ENCODE measurements around the gene KIAA1614.

KIAA1614 gene

GRCh38 chr1:180948641-180949615, 36.2 kb downstream of the KIAA1614 start:
- H3K27me3 ChIP-seq (ENCODE audit: control insufficient read depth in 5 of 5, insufficient read depth in 4 of 5, low read length in 5 of 5), result no peaks in the 10 kb centered on the region
- peaks cover 2 to 39% (median 36%) of the 10 kb centered on the region in 5 donors for H3K4me1 ChIP-seq (ENCODE audit: control insufficient read depth in 5 of 5, insufficient read depth in 5 of 5, low read length in 5 of 5)
- no peak overlapping the region for H3K4me3 ChIP-seq (ENCODE audit: low read depth in 1 of 5, low read length in 5 of 5)
- no peak overlapping the region for H3K9ac ChIP-seq (ENCODE audit: low read length in 5 of 5)
- H3K27ac ChIP-seq (ENCODE audit: low read depth, low read length), result no peak overlapping the region
- H3K36me3 ChIP-seq (ENCODE audit: control insufficient read depth in 5 of 5, insufficient read depth in 5 of 5, low read length in 5 of 5), result peaks cover 0 to 35% (median 34%) of the 10 kb centered on the region in 5 donors
- H3K9me3 ChIP-seq (ENCODE audit: control insufficient read depth in 5 of 5, low read length in 5 of 5), result no peaks in the 10 kb centered on the region

DNA sequence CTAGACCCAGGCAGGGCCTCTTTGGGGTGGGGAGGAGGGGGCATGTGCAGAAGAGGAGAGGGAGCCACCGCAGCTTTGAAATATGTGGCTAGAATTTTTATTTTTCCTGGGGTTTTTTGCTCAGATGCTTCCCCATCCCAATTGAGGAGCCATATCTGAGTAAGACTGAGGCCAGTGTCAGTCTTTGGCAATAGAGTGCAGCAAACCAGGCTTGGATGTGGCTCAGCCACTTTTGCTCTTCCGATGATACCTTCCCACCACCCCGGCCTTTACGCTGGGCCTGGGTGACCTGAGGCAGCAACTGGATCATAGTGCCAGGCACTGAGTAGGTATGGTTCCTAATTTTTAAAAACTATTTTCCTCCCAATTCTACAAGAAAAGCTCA, 36.9 kb downstream of the KIAA1614 start:
- no peak overlapping the region for H3K9ac ChIP-seq (ENCODE audit: low read length in 5 of 5)
- no peaks in the 10 kb centered on the region for H3K27me3 ChIP-seq (ENCODE audit: control insufficient read depth in 5 of 5, insufficient read depth in 4 of 5, low read length in 5 of 5)
- H3K4me1 ChIP-seq (ENCODE audit: control insufficient read depth in 5 of 5, insufficient read depth in 5 of 5, low read length in 5 of 5), result peaks cover 2 to 44% (median 40%) of the 10 kb centered on the region in 5 donors
- H3K9me3 ChIP-seq (ENCODE audit: control insufficient read depth in 5 of 5, low read length in 5 of 5), result no peaks in the 10 kb centered on the region
- no peak overlapping the region for H3K27ac ChIP-seq (ENCODE audit: low read depth, low read length)
- no peak overlapping the region for H3K4me3 ChIP-seq (ENCODE audit: low read depth in 1 of 5, low read length in 5 of 5)
- peaks cover 0 to 30% (median 28%) of the 10 kb centered on the region in 5 donors for H3K36me3 ChIP-seq (ENCODE audit: control insufficient read depth in 5 of 5, insufficient read depth in 5 of 5, low read length in 5 of 5)

GRCh38 chr1:180950321-180950720, 37.6 kb downstream of the KIAA1614 start:
- Histone ChIP-seq H3K4me1 (ENCODE audit: control insufficient read depth in 5 of 5, insufficient read depth in 5 of 5, low read length in 5 of 5) (peaks cover 5 to 51% (median 47%) of the 10 kb centered on the region in 5 donors), H3K4me3 (ENCODE audit: low read depth in 1 of 5, low read length in 5 of 5) (no peak overlapping the region), H3K9me3 (ENCODE audit: control insufficient read depth in 5 of 5, low read length in 5 of 5) (no peaks in the 10 kb centered on the region), H3K27me3 (ENCODE audit: control insufficient read depth in 5 of 5, insufficient read depth in 4 of 5, low read length in 5 of 5) (no peaks in the 10 kb centered on the region), H3K27ac (ENCODE audit: low read depth, low read length) (no peak overlapping the region), H3K36me3 (ENCODE audit: control insufficient read depth in 5 of 5, insufficient read depth in 5 of 5, low read length in 5 of 5) (peaks cover 0 to 27% (median 23%) of the 10 kb centered on the region in 5 donors), H3K9ac (ENCODE audit: low read length in 5 of 5) (no peak overlapping the region)

DNA sequence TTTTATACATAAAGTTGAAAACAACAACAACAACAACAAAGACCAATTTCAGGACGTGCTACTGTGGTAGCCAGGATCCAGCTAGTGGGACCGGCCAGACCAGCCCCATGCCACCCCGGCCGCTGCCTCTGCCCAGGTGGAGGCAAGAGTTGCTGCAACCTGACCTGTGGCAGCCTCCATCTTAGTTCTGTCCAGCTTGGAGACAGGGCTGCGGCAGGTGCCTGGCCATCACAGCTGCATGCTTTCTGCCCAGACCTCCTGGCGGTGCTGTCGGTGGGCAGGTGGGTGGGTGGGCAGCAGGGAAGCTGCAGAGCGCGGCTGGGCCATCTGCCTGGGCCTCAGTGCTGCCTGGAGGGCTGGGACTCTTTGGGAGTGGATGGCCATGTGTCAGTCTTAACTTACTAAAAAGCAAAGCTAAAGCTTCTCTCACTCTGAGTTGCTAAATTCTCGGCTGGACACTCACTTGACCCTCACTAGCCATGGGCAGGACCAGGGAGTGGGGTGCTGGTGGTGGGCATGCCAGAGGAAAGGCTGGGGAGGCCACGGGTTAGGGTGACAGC, 38.6 kb downstream of the KIAA1614 start:
- Histone ChIP-seq H3K27ac (ENCODE audit: low read depth, low read length) (peak overlapping the region; percentile 57), H3K27me3 (ENCODE audit: control insufficient read depth in 5 of 5, insufficient read depth in 4 of 5, low read length in 5 of 5) (no peaks in the 10 kb centered on the region), H3K4me3 (ENCODE audit: low read depth in 1 of 5, low read length in 5 of 5) (no peak overlapping the region), H3K9me3 (ENCODE audit: control insufficient read depth in 5 of 5, low read length in 5 of 5) (no peaks in the 10 kb centered on the region), H3K9ac (ENCODE audit: low read length in 5 of 5) (peak overlapping the region in 1 of 5 donors; percentile 42), H3K4me1 (ENCODE audit: control insufficient read depth in 5 of 5, insufficient read depth in 5 of 5, low read length in 5 of 5) (peaks cover 5 to 57% (median 48%) of the 10 kb centered on the region in 5 donors), H3K36me3 (ENCODE audit: control insufficient read depth in 5 of 5, insufficient read depth in 5 of 5, low read length in 5 of 5) (peaks cover 0 to 20% (median 16%) of the 10 kb centered on the region in 5 donors)

- H3K36me3 ChIP-seq (ENCODE audit: control insufficient read depth in 5 of 5, insufficient read depth in 5 of 5, low read length in 5 of 5), result peaks cover 0 to 18% (median 14%) of the 10 kb centered on the region in 5 donors
- H3K27me3 ChIP-seq (ENCODE audit: control insufficient read depth in 5 of 5, insufficient read depth in 4 of 5, low read length in 5 of 5), result no peaks in the 10 kb centered on the region
- no peak overlapping the region for H3K4me3 ChIP-seq (ENCODE audit: low read depth in 1 of 5, low read length in 5 of 5)
- H3K9ac ChIP-seq (ENCODE audit: low read length in 5 of 5), result peak overlapping the region in 1 of 5 donors; percentile 42
- peak overlapping the region; percentile 57 for H3K27ac ChIP-seq (ENCODE audit: low read depth, low read length)
- peaks cover 5 to 57% (median 48%) of the 10 kb centered on the region in 5 donors for H3K4me1 ChIP-seq (ENCODE audit: control insufficient read depth in 5 of 5, insufficient read depth in 5 of 5, low read length in 5 of 5)
- H3K9me3 ChIP-seq (ENCODE audit: control insufficient read depth in 5 of 5, low read length in 5 of 5), result no peaks in the 10 kb centered on the region
Observed at GRCh38 chr1:180951836-180952656, 39.3 kb downstream of the KIAA1614 start.

DNA sequence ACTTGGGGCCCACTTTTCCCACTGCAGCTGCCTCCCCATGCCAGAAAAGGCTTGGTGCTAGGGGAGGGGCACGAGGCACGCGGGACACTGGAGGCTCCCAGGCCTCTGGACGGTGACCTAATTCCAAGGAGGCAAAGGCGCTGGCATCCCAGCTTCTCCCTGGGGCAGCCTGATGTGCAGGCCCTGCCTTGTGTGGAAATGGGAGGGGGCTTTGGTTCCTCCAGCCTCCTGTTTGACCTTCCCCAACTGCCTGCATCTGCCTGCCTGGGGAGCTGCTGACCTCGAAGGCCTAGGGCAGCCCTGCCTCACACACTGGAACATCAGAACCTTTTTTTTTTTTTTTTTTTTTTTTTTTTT, 39.9 kb downstream of the KIAA1614 start:
- Histone ChIP-seq H3K9me3 (ENCODE audit: control insufficient read depth in 5 of 5, low read length in 5 of 5) (no peaks in the 10 kb centered on the region), H3K36me3 (ENCODE audit: control insufficient read depth in 5 of 5, insufficient read depth in 5 of 5, low read length in 5 of 5) (peaks cover 0 to 19% (median 14%) of the 10 kb centered on the region in 5 donors), H3K4me1 (ENCODE audit: control insufficient read depth in 5 of 5, insufficient read depth in 5 of 5, low read length in 5 of 5) (peaks cover 5 to 57% (median 48%) of the 10 kb centered on the region in 5 donors), H3K4me3 (ENCODE audit: low read depth in 1 of 5, low read length in 5 of 5) (no peak overlapping the region), H3K9ac (ENCODE audit: low read length in 5 of 5) (no peak overlapping the region), H3K27ac (ENCODE audit: low read depth, low read length) (peak overlapping the region; percentile 57), H3K27me3 (ENCODE audit: control insufficient read depth in 5 of 5, insufficient read depth in 4 of 5, low read length in 5 of 5) (no peaks in the 10 kb centered on the region)

DNA sequence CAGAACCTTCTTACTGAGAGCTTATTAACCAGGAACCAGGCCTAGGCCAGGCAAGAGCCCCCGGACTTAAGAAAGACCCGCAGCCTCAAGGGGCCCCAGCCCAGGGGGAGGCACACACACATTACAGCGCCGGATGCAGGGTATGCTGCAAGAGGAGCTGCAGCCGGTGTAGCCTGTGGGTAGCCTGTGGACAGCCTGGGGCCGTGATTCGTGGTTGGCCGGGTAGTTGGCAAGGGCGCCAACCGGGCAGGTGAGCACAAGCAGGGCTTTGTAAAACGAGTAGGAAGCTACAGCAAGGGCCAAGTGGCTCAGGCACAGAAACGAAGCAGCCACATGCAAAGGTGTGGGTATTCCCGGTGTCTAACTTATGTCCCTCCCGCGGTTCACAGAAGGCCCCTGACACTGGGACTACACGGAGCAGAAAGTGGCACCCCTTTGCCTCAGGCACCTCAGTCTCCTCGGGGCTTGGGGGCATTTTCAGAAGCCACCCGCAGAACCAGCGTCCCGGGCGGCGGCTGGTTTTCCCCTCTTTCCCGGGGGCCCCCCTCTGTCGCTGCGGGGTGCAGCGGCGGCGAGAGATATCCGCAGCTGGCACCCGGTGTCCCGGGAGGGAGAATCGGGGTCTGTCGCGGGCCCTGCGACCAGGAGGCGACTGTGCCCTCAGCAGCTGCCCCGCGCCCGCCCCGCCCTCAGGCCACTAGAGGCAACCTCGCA, 40.8 kb downstream of the KIAA1614 start:
- peak overlapping the region; percentile 57 for H3K27ac ChIP-seq (ENCODE audit: low read depth, low read length)

DNA sequence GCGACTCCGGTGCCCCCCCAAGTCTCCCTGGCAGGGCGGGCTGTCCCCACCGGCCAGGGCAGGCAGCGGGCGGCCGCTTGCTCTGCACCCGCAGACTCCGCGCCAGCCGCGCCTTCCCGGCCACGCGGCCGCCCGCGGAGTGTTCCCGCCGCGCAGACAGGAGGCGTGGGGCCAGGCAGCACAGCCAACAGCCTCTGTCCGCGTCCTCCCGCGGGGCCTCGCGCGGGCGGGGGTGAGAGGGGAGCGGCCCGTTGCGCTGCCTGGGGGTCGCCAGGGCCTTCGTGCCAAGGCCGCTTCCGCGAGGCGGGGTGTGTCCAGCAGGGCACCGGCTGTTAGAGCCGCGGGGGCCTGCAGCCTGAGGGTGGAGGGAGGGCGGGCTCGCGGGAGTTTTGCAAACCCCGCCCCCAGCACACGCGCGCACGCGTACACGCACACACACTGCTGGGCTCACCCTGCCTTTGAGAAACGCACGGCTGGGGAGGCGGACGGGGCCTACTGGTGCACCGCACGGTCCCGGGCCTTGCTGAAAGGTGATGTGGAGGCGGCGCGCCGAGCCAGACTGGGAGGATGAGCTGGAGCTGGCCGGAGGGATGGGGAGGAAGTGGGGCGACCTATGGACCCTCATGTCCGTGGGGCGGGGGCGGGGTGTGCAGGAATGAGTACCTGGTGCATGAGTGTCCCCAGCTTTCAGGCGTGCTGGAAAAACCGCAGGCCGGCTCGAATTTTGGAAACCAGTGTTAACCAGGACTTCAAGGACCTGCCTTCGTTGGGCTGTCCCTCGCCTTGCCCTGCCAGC, 41.5 kb downstream of the KIAA1614 start:
- Histone ChIP-seq H3K4me3 (ENCODE audit: low read depth in 1 of 5, low read length in 5 of 5) (peak overlapping the region in 4 of 5 donors; percentile 48 to 79 (median 60)), H3K27me3 (ENCODE audit: control insufficient read depth in 5 of 5, insufficient read depth in 4 of 5, low read length in 5 of 5) (no peaks in the 10 kb centered on the region), H3K27ac (ENCODE audit: low read depth, low read length) (peak overlapping the region; percentile 57), H3K9ac (ENCODE audit: low read length in 5 of 5) (peak overlapping the region in 3 of 5 donors; percentile 16 to 45 (median 29)), H3K36me3 (ENCODE audit: control insufficient read depth in 5 of 5, insufficient read depth in 5 of 5, low read length in 5 of 5) (peaks cover 0 to 16% (median 7%) of the 10 kb centered on the region in 5 donors), H3K9me3 (ENCODE audit: control insufficient read depth in 5 of 5, low read length in 5 of 5) (no peaks in the 10 kb centered on the region), H3K4me1 (ENCODE audit: control insufficient read depth in 5 of 5, insufficient read depth in 5 of 5, low read length in 5 of 5) (peaks cover 5 to 57% (median 48%) of the 10 kb centered on the region in 5 donors)

More for the DNA sequence above, 40.8 kb downstream of the KIAA1614 start:
- Histone ChIP-seq H3K9me3 (ENCODE audit: control insufficient read depth in 5 of 5, low read length in 5 of 5) (no peaks in the 10 kb centered on the region), H3K9ac (ENCODE audit: low read length in 5 of 5) (peak overlapping the region in 3 of 5 donors; percentile 29 to 62 (median 53)), H3K4me3 (ENCODE audit: low read depth in 1 of 5, low read length in 5 of 5) (peak overlapping the region in 4 of 5 donors; percentile 48 to 79 (median 60)), H3K36me3 (ENCODE audit: control insufficient read depth in 5 of 5, insufficient read depth in 5 of 5, low read length in 5 of 5) (peaks cover 0 to 16% (median 7%) of the 10 kb centered on the region in 5 donors), H3K27me3 (ENCODE audit: control insufficient read depth in 5 of 5, insufficient read depth in 4 of 5, low read length in 5 of 5) (no peaks in the 10 kb centered on the region), H3K4me1 (ENCODE audit: control insufficient read depth in 5 of 5, insufficient read depth in 5 of 5, low read length in 5 of 5) (peaks cover 5 to 57% (median 48%) of the 10 kb centered on the region in 5 donors)
